ENCODE results near the gene SLIT3.
"Not testable (repeated sequence)": the region's sequence is repeated elsewhere in the genome, so short reads cannot be mapped to it uniquely, and the experiment has no call there.

SLIT3 gene

DNA sequence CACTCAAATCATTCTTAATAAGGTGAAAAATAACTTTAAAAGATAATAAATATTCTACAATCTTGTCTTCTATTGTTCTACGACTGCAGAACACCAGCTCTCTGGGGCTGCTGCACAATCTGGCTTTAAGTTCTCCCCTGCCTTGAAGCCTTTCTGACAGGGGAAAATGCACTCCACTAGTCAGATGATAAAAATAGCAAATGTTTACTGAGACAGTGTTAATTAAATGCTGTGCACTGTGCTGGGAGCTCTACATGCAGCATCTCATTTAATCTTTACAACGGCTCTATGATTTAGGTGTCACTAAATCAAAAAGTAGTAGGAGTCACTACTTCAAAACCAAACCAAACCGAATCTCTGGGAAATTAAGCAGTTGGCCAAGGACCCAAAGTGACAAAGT, 132.7 kb downstream of the SLIT3 start:
- no peak for DNase-seq

DNA sequence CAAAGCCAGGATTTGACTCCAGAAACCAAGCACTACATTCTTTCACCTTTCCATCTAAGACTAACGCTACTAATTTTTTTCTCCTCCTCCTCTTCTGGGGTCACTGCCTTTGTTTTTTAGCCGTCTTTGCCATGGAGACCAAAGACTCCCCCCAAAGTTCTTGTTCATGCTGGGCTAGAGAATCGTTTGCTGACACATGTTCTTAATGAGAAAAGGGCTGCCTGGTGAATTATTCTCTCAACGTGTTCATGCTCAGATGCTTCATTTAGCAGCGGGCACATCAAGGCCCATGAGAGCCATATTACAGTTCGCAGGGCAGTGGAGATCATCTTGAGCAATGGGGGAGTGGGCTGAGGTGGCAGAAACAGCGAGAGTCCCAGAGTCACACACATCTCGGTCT, 134.9 kb downstream of the SLIT3 start:
- no peak for DNase-seq

DNA sequence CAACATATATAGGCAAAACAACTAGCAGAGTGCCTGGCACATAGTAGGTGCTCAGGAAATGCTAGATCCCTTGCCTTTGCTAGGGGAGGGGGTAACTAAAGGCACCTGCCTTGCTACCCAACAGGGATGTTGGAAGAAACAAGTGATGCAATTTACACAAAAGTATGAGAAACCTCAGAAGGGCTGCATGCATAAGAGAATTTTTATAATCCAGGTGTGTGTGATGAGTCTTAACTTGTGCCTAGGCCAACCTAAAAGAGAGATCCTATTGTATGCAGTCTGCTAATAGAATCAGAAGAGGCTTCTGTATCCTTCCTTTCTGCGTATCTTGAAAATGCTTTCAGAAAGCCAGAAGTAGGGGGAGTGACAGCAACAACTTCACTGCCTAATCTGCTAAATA, 135.9 kb downstream of the SLIT3 start:
- DNase-seq, result no peak

DNA sequence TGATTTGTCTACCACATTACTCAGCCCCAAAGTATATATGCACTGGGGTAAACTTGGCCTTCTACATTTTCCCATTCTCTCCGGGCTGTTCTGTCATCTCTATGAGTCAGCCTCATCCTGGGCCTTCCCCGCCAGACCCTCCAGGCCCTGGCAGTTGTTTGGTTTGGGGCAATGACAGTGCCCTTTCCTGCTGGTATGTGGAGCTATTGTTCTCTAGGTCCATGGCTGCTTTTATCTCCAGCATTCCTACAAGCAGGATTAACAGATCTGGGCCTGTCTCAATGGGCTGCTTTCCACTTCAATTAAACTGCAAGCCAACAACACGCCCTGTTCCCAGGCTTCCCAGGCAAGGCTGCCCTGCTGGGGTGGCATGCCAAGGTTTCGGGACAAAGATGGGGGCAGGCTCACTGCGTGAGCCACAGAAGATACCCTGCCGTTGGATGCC, 136.4 kb downstream of the SLIT3 start:
- DNase-seq, result no peak

DNA sequence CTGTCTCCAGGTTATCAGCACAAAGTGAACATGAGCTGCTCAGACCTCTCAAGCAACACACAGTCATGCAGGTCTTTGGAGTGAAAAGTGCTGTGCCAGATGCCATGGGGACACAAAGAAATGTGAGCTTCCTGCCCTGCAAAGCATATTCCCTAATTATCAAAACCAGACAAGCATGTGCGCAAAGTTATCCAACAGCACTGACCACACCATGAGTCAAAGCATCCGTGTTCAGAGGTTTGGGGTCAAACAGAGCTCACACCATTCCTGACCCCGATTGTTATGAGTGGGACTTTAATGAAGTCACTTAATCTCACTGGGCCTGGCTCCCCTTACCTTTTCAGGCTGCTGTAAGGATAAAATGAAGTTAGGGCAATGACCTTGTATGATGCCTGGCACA, 138.5 kb downstream of the SLIT3 start:
- DNase-seq, result no peak

DNA sequence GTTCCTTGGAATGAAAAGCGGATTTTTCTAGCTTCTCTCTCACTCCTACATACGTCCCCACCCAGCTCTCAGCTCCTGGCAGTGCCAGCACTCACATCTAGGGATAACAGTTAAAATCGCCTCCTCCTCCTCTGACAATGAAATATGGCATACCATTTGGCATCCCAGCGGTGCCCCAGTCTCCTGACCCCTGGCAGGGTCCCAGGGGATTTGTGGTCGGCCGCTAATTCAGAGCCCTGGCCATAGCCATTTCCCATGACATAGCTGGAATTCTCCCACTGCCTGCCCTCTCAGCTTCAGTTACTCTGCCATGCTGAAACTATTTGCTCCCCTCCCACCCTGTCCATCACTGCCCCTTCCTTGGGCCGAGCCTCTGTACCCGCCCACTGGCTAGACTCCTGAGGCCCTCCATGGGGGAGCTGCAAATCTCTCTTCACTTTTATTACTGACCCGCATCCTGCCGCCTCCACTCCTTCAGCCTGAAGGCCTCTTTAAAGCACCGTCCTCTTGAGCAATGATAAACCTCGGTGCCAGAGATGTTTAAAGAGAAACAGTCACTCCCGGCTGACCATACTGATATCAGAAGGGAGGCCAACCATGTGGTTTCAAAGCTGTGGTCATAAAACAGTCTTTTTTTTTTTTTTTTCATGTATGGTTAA, 139.8 kb downstream of the SLIT3 start:
- no peak for DNase-seq

DNA sequence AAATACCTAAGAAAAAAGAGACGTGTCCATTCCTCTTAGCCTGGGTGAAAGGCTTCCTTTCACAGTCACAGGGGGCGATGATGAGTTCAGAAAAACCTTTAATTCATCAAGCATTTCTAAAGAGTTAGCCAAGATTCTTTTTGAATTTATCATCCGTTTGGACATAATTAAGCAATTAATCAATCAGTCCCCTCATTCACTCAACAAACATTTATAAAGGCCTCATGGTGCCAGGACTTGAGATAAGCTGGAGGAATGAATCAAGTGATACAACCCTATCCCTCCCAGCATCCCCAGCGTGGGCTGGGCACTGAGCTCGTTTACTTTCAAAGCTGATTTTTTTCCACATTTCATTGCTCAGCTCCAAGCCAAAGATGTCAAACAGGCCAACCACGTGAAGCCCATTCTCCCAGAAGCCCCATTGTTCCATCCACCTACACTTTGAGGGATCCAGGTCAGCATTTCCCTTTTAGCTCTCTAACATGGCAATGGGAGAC, 140.5 kb downstream of the SLIT3 start:
- DNase-seq, result no peak

DNA sequence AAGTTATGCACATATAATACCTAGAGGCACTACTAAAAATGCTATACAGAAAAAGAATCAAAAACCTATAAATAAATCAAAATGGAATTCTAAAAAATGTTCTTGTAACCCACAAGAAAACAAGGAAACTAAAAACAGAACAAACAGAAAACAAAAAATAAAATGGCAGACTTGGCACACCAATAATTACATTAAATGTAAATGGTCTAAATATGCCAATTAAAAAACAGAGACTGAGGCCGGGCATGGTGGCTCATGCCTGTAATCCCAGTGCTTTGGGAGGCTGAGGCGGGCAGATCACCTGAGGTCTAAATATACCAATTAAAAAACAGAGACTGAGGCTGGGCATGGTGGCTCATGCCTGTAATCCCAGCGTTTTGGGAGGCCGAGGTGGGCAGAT, 142.2 kb downstream of the SLIT3 start:
- DNase-seq, result no peak

DNA sequence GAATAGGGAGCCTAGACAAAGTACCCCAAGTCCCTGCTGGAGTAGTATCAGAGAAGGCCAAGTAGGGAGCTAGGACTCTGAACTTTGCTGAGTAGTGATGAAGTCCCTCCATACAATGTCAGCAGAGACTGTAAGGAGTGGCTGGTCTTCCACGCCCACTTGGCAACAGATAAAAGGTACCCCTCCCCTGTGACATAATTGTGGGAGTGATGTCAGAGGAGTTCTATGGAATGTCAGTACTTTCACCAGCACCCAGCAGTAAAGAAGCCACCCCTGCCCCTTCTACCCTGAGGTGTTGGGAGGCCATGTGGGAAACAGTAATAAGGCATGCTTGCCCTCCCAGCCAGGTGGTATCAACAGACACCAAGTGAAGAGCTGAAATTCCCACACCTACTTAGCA, 143.9 kb downstream of the SLIT3 start:
- DNase-seq, result no peak

DNA sequence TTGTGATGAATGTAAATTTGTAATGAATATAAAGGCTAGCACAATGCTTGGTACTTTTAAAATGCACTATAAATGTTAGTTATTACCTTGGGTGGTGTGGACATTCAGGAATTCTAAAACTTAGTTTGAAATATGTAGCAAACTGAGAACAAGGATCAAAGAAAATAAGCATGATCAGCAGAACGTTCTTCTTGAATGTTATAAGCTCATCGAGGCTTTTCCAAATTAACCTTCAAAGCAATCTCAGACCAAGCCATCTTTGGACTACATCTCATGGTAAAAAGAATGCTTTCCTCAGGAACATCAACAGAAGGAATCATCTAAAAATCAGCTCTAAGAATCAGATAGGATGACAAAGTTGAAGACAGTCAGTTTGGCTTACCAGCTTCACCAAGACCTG, 146.3 kb downstream of the SLIT3 start:
- no peak for DNase-seq

DNA sequence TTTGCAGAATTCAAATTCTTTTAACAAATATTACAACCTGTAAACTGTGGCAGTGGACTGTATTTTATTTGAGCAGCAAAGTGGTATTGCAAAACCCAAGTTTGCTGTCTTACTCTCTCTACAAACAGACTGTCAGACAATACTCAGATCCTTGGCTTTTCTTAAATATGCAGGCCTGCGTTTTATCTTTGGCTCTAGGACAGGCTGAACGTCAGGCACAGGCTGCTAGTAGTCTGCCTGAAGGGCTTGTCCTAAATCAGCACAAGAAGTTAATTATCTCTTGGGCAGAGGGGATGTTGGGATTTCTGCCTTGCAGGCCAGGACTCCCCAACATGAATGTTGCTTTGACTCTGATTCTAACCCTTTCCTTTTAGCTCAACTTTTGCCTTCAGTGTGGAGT, 147.5 kb downstream of the SLIT3 start:
- DNase-seq, result no peak

DNA sequence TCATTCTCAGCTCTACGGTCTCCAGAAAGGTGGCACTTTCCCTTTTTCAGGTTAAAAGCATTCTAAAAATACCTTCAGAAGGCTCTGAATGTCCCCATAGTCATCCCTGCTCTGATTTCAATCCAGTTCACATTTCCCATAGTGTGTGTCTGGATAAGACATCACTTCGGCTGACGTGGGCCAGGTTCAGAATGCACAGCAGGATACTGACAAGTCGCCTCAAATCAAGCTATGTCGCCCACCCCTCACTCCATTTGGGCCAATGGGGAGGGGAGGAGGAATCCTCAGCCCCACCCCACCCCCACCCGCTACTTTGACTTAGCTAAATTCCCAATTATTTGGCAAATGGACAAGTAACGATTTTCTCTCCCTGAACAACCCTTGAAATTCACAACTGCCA, 148.0 kb downstream of the SLIT3 start:
- DNase-seq, result no peak

DNA sequence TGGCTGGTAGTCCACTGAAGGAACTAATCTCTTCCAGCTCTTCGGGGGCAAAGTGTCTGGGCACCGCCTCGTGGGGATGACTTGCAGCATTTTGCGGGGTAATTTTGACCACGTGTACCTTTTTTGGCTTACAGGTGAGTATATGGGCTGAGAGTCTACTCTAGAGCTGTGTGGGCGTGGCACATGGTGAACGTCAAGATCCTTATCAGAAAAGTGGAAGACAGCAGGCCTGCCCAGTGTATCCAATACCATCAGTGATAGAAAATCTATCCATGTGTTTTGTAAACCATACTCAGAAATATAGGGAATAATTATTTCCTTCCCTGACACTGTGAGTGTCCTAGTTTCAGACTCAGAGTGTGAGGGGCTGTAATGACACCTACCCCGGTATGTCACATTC, 148.5 kb downstream of the SLIT3 start:
- DNase-seq, result no peak

DNA sequence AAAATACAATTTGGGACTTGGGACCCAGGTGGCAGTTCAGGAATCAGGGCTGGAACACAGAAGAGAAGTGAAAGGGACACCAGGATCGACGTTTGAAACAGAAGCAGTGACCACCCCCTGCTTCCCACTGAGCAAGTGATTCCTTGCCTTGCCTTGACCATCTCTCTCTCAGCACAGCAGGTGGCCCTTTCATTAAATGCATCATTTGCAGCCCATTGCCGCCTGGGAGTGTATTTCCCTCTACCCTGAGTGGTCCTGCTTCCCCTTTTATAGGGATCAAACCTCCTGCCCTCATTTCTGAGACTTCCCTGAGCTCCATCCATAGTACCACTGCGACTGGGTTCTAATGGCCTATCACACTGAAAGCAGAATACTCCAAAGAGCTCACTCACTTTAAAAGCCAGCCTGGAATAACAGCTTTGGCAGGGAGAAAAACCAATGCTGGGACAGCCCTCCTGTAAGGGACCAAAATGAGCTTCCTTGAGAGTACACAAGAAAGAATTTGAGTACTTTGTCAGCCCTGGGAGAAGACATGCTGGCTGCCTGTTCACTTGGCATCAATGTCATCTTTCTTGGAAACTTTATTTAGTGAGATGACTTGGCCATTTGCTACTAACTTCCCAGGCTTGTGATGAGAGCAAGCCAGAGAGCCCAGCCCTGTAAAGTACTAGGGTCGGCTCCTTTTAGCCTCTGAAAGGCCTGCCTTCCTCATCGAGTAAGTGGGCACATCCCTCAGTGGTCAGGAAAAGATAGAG, 149.7 kb downstream of the SLIT3 start:
- DNase-seq, result no peak

DNA sequence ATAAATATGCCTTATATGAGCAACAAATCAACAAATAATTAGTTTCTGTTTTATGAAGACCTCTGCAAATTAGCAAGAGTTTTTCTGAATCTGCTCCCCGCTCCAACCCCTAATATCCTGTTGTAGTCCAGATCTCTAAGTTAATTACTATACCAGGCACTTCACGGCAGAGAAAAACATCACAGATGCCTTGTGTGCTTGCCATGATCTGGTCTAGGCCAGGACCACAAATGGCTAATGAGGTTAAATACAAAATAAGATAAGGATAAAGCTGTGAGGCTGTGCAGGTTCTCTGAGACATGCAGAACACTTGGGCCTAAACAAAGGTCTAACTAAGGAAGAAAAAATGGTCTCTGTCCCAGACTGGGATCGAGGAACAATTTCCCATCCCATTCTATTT, 150.8 kb downstream of the SLIT3 start:
- DNase-seq, result no peak

DNA sequence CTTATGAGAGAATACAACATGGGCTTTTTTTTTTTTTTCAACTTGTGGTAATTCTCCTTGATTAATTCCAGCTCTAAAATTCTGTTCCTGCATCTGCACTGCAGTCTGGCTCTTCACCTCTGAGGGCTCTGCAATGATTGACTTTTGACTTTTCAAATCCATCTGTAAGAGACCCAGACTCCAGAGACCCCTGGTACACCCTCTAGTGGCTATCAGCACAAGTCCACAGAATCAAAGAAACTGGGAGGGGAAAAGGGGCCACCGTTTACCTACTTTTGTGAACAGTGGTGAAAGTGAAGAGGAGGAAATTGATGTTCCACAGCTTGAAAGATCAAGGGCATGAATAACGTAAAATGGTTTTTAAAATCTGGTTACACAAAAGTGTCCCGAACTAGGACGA, 151.6 kb downstream of the SLIT3 start:
- DNase-seq, result no peak

DNA sequence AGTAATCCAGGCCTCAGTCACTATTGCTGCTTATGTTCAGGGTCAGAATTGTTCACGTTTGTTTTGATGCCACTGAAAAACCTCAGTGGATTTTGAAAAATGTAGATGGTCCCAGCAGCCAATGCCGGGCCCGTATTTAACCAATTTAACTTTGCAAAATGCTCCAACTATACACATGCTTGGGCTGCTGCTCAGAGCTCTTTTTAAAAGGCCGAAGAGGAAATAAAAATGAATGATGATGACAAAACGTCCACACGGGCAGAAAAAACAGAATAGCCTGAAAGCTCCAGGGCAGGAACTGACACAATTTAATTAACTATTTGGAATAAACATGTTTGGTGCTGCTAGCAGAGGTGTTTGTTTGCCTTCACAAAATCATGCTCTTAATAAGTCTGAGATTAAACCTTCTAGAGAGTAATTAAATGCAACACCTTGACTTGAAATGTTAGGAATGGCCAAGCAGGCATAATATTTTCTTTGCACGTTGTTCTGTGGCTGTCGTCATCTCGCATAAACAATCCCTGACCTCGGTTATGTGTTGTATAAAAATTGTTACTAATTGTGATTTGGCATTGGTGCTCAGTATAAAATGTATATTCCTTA, 152.7 kb downstream of the SLIT3 start:
- DNase-seq, result no peak

DNA sequence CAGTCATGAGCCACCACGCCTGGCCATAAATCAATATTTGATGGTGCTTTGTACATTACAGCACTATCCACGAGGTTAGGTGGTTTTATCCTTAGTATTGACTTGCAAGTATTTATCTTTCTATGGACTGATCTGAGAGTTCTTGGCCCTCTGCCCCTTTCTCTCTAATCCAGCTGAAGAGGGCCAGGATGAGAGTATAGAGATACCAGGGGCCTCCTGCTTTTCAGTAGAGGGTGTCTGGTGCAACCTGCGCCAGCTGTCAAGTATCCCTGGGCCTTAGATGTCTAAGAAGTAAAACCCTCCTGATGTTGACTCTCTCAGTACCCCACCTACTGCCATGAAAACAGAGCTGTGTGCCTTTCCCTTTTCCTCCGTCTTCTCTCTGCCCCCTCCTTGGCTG, 153.4 kb downstream of the SLIT3 start:
- no peak for DNase-seq

DNA sequence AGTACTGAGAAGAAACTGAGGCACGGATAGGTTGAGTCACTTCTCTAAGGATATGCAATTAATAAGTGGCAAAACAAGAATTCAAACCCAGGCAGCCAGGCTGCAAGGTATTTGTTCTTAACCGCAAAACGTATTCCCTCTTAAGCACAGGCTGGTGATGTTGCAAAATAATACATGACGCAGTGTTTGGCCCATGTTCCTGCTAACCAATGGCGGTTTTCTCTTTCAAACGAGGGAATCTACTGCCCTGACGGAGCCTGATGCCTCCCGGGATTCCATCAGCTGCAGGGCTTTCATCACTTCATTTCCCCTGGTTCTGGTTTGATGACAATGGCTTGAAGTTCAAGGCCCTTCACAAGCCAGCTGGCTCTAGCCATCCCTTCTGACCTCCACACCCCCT, 154.8 kb downstream of the SLIT3 start:
- DNase-seq, result no peak

DNA sequence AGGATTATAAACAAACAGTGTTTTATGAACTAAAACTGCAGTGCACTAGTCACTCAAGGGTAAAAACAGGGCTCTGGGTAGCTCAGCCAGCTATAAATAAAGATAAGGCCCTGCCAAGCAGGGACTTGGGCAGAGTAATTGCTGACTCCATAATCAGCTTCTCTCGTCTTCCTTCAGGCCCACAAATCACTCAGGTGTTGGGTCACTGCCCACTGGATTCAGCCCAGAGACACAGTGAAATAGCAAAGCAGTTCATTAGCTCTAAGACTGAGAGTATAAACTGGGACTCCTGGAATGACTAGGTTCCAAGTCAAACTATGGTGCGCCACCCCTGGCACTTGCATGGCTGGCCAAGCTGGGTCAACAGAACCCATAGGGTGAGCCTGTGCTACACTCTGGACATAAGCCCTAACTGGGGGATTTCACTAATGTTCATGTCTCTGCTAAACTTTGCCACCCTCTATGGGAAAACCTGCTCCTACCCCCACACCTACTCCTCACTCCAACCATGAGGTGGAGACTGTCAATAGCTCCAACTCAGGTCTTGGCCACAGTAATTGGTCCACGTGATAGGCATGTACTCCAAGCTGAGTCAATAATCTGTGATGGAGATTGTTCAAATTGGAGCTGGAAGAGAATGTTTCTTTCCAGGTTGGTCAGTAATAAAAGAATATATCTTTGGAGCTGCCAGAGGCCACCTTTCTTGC, 158.5 kb downstream of the SLIT3 start:
- DNase-seq, result no peak

DNA sequence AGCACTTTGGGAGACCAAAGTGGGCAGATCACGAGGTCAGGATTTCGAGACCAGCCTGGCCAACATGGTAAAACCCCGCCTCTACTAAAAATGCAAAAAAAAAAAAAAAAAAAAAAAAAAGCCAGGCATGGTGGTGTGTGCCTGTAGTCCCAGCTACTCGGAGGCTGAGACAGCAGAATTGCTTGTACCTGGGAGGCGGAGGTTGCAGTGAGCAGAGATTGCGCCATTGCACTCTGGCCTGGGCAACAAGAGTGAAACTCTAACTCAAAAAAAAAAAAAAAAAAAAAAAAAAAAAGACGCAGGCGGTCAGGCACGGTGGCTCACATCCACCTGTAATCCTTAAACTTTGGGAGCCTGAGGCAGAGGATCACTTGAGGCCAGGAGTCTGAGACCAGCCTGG, 160.7 kb downstream of the SLIT3 start:
- not testable (repeated sequence) for DNase-seq

DNA sequence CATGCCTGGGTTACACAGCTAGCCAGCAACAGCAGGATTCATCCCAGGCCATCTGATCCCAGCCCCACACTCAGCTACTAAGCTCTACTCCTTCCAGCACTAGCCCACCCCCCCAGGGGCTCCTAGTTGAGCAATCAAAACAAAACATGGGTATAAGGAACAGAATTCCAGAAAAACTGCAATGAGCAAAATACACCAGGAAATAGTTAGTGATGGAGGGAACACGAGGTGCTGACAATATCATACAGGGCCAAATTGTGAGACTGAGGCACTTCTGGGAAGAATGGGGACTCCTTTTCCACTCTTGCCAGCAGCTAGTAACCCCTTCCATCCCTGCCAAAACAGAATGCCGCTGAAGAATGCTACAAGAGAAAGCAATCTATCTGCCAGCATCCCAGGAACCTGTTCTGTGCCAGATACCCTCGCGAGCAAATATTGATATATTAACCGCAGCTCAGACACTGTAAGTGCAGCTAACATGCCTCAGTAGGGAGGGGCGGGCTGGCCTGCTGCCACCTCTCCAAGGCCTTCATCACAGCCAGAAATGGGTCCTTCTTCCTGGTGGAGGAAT, 161.4 kb downstream of the SLIT3 start:
- no peak for DNase-seq

DNA sequence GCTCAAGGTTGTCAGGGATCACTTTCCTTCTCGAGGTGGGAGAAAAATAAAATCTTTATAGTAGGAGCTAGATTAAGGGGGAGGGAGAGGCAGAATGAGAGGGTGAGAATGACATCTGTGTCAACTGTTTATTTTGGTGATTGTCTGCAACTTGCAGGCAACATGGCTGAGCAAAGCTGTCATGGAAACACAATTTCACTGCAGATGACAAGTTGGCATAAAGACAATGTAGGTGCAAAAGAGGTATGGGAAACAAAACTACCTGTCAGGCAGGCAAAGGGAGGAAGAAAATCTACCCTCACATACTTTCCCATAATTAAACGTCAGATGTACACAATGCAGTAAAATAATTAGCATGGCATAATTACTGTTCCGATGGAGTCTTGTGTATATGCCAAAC, 167.4 kb downstream of the SLIT3 start:
- DNase-seq, result no peak

Measured in activated CD8-positive, alpha-beta memory T cell treated with anti-CD3 and anti-CD28 coated beads, Interleukin-2, amount 50 U/mL, for 4 hours (primary cell).